Measurements from ENCODE around the gene SEH1L. TPM values are rescaled to one million over a fixed set of nuclear protein-coding genes. Genes with fewer than 3 reads are reported as not detected.
A peak's percentile ranks its signal among the peaks of the same experiment; 100 is the strongest.
"Not testable (repeated sequence)": the region's sequence is repeated elsewhere in the genome, so short reads cannot be mapped to it uniquely, and the experiment has no call there.

The SEH1L gene
- total RNA-seq, 1 donor from 2014 or later = 39.9 TPM

DNA sequence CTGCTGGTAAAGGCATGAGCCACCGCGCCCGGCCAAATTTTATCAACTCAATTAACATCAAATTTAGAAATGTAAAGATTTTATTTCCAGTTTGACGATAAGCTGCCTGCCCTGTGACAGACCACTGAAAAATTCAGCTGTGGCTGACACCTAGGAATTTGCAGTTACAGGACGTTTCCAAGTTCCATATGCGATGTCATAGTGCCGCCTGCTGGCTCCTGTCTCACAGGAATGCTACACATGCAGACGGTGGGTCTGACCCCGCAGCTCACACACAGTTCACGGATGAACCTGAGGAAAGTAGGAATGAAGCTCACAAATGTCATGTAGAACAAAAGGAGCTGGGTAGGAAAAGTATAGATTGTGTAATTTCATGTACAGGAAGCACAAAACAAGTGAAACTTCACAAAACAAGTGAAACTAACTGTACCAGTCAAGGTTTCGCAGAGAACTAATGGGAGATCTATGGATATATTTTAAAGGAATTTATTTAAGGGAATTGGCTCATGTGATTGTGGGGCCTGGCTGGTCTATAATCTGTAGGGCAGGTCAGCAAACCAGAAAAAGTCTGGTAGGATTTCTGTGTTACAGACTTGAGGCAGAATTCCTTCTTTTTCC lies 13.2 kb upstream of the SEH1L start:
- FAIRE-seq (no peak), DNase-seq (ENCODE audit: low spot score in 2 of 2) (peak; percentile 48 to 68)

DNA sequence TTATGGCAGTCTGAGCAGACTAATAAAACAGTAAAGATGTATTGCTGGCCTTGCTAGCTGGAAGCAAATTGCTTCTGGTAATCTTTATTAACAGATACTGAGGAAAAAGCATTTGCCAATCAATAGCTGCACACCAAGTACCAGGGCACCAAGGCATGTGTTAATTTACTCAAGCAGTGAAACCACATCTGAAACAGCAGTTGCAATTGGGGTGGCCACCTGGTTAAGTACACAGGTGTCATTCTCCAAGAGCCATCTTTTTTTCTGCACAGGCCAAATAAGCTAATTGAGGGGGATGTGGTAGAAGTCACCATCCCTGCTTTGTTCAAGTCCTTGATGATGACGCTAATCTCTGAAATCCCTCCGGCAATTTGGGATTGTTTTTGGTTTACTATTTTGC lies 8.6 kb upstream of the SEH1L start:
- FAIRE-seq = no peak

DNA sequence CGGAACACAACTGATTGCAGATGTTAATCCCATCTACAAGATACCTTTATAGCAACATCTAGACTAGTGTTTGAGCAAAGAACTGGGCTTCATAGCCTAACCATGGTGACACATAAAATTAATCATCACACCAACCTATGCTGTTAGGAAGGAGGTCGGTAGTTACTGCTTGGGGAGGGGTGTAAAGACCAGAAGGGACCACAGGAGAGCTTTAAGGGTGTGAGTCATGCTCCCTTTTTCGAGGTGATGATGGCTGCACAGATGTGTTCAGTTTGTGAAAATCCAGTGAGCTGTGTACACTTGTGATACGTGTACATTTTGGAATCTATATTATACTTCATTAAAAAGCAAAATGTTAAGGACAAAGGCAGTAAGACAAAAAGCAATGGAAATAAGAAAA lies 4.6 kb upstream of the SEH1L start:
- DNase-seq (ENCODE audit: low spot score in 2 of 2) (no peak), FAIRE-seq (no peak)

More for the DNA sequence above, 8.6 kb upstream of the SEH1L start:
- DNase-seq (ENCODE audit: low spot score in 2 of 2) = no peak

DNA sequence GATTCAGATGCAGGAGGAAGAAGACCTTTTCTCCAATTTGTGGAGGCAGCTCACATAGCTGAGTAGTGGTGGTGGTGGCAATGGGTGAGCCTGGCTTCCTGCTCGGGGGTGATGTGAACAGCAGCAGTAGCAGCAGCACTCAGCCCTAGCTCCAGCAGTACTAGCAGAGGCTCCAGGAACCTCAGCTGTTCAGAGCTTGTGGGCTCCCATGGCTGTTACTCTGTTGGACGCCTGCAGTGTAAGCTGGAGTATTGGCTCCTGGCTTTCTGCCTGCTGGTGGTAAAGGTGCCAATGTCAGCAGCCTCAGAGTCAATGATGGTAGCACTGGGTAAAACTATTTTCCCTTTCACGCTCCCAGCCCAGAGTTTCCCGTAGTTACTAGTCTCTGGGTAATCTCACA lies 3.1 kb upstream of the SEH1L start:
- no peak for FAIRE-seq
- DNase-seq (ENCODE audit: low spot score in 2 of 2) = no peak

DNA sequence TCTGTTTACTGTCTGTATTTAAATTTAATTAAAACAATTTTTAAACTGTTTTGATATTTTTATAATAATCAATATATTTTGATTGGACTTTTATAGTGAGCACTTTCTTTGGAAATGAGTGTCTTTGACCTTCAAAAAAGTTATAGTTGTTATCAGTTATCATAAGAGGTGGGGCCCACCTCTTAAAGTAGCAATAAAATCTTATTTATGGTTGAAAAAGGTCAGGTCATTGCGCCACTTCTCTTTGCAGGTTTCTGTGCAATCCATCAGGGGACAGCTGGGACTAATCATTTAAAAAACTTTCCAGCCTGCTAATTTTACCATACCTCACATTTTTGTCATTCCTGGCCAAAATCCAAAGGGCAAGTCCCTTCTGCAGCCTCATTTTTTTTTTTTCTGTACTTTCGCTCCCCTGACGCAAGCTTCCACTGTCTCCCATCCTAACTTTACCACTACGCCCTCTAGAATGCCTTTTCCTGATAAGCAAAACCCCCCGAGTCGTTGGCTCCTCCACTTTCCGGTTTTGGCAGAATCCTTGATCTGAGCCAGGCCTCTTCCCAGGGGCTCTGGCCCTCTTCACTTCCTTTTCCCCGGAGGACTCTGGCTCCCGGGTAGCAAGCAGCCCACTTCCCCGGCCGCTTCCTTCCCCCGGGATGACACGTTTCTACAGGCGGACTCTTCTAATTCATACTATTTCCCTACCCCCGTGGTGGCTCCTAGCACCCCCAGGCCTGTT lies 1.1 kb upstream of the SEH1L start:
- FAIRE-seq = no peak
- no peak for DNase-seq (ENCODE audit: low spot score in 2 of 2)

DNA sequence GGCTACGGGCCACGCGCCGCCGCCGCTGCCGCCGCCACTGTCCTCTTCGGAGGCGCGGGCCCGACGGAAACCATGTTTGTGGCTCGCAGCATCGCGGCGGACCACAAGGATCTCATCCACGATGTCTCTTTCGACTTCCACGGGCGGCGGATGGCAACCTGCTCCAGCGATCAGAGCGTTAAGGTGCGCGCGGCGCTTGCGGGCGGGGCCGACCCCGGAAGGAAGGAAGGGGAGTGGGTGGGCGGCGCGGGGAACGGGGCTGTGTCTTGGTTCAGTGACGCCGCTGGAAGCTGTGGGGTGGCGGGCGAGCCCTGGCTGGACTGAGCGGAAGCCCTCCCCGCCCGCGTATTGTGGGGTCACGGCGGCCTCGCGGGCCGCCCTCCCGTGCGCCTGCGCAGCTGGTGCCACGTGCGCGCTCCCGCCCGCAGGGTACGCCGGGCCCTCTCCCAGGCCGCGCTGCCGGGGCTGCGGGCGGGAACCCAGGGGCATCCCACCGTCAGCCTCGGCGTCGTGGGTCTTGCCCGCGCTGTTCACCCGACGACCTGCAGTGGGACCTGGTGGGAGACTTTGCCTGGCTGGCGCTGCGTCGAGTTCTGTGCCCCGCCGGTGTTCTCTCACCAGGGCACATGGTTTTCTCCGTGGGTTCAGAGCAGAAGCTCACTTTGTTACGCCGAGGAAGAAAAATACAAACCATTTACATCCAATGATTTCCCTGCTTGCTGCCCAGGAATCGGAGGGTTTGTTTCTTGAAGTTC lies 416 bp downstream of the SEH1L start:
- DNase-seq (ENCODE audit: low spot score in 2 of 2) (peak; percentile 82 to 88), FAIRE-seq (no peak)

DNA sequence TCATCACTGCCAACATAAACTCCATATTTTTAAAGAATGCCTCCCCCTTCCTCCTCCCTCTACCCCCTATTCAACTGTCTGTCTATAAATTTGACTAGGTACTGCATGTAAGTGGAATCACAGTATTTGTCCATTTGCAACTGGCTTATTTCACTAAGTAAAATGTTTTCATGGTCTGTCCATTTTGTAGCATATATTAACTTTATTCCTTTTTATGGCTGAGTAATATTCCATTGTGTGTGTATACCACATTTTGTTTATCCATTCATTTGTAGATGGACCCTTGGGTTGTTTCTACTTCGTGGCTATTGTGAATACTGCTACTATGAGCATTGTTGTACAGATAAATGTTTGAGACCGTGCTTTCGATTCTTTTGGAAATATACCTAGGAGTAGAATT lies 10.7 kb downstream of the SEH1L start:
- no peak for FAIRE-seq
- no peak for DNase-seq (ENCODE audit: low spot score in 2 of 2)

DNA sequence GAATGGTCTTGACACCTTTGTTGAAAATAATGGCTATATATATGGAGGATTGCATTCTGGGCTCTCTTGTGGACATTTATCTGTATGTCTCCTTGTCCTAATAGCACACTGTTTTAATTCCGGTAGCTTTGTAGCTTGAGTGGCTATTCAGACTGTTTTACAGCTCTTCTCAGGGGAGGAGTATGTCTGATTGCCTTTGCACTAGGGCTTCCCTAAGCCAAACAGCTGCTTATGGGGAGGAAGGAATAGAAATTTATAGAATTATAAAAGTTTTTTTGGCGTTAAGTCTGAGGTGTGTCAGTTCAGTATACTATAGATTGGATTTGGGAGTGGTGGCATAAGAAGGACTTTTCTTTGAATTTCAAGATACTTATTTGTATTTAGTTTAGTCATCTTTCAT lies 12.6 kb downstream of the SEH1L start:
- no peak for FAIRE-seq

DNA sequence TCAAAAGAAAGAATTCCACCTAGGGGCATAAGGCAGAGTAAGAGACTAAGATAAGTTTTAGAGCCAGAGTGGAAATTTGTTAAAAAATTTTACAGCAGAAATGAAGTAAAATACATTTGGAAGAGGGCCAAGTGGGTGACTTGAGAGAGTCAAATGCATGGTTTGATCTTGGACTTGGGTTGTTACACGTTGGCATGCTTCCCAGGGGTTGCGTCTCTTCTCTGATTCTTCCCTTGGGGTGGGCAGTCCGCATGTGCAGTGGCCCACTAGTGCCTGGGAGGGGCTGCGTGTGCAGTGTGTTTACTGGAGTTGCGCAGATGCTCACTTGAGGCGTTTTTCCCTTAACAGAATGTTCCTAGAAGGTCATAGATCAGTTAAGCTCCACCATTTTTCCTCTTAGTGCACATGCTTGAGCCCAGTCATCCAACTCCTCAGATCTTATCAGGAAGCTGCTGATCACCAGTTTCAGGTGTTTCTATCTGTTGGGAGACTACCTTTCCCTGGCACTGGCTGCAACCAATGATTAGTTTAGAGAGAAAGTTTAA lies 13.1 kb downstream of the SEH1L start:
- FAIRE-seq (no peak), DNase-seq (ENCODE audit: low spot score in 2 of 2) (no peak)

More for the DNA sequence above, 12.6 kb downstream of the SEH1L start:
- DNase-seq (ENCODE audit: low spot score in 2 of 2) = no peak

DNA sequence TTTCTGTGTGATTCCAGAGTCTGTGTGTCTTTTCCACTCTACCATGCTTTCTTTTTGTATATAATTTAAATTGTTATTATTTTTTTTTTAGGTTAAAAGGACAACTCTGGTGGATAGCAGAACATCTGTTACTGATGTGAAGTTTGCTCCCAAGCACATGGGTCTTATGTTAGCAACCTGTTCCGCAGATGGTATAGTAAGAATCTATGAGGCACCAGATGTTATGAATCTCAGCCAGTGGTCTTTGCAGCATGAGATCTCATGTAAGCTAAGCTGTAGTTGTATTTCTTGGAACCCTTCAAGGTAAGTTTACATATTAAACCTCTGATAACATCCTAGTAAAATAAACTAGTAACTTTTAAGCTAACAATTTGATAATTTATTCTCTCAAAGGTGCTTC lies 15.3 kb downstream of the SEH1L start:
- FAIRE-seq = no peak

DNA sequence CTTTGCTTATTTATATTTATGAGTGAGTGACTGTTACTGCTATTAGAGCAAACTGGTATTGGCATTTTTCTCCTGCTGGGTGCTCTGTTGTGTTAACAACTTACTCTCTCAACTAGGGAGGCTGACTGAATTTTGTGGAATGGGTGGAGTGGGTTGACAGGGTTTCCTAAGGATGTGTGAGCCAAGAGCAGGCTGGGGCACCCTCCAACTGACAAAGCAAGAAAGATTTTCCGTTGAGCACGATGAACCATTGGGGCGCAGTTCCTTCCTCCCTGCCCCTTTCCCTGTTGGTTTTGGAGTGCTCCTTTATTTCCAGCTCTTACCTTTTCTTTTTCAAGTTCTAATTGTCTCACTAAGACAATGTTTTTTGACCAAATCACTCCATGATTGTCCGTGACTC lies 20.3 kb downstream of the SEH1L start:
- no peak for DNase-seq (ENCODE audit: low spot score in 2 of 2)
- FAIRE-seq = no peak

More for the DNA sequence above, 15.3 kb downstream of the SEH1L start:
- DNase-seq (ENCODE audit: low spot score in 2 of 2) = no peak

DNA sequence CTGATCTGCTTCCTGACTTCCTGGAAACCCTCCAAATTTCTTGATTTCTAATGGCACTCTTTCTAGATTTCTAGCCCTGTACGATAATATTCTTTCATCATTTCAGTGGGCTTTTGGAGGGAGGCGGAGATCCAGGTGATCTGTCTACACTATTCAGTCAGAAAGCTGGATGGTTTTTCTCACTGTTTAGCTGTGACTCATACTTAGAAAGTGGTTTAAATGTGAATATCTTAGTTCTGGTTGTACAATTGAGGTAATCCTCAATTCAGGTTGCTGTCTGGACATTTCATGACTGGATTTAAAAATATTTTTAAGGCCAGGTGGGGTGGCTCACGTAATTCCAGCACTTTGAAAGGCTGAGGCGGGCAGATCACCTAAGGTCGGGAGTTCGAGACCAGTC lies 20.8 kb downstream of the SEH1L start:
- DNase-seq (ENCODE audit: low spot score in 2 of 2) = no peak

DNA sequence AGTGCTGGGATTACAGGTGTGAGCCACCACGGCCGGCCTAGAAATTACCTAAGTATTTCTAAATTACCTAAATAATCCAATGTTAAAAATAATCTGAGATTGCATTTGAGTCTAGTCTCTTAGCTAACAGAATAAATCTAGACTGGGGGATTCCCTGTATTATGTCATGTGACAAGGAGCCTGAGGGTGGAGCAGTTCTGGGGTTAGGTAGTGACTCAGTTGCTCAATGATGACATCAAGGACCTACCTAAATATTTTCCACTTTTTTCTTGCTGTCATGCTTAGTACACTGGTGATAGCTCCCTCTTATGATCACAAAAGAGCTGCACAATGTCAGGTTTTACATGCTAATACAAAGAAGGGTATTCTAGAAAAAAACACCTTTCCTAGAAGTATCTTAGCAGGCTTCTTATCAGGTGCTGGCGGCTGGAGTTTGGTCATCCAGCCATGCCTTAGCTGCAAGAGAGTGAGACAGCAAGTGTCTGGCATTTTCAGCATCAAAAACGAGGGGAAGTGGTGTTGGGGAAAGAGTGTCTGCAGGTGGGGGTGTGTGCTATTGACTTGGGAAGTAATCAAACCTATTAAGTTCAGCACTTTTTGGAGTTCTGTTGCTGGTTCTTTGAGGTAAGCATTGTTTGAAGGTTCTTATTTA lies 25.9 kb downstream of the SEH1L start:
- FAIRE-seq = no peak
- DNase-seq (ENCODE audit: low spot score in 2 of 2) = no peak

More for the DNA sequence above, 20.8 kb downstream of the SEH1L start:
- FAIRE-seq = no peak

DNA sequence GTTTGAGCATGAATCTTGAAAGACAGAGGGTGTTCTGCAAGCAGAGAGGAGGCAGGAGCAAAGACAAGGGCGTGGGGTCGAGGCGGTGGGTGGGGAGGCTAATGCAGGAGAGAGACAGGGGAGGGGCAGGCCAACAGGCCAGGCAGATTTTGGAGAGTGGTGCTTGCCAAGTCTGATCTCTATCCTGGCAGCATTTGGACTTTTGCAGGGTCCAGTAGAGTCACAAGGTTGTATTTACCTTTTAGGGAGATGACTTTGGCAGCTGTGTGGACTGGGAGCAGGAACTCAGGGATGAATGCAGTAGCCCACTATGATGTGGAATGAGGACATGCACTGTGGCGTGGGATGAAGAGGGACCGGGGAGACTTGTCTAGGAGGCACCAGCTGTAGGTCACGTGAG lies 27.7 kb downstream of the SEH1L start:
- no peak for DNase-seq (ENCODE audit: low spot score in 2 of 2)

DNA sequence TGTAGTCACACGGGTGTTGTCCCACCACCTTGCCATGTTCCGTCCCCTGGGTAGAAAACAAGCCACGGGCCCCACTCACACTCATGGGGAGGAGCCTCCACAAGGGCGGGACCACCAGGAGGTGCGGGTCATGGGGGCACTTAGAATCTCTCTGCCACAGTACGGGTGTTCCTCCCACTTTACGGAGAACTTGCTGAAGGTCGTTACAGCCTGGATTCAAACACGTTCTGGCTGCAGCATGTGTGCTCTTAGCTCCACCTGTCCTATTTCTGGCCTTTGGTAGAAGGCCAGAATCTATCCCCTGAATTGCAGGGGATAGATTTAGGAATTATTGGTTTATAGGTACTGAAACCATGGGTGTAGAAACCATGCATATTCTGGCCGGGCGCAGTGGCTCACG lies 28.5 kb downstream of the SEH1L start:
- FAIRE-seq (no peak), DNase-seq (ENCODE audit: low spot score in 2 of 2) (no peak)

More for the DNA sequence above, 27.7 kb downstream of the SEH1L start:
- no peak for FAIRE-seq

DNA sequence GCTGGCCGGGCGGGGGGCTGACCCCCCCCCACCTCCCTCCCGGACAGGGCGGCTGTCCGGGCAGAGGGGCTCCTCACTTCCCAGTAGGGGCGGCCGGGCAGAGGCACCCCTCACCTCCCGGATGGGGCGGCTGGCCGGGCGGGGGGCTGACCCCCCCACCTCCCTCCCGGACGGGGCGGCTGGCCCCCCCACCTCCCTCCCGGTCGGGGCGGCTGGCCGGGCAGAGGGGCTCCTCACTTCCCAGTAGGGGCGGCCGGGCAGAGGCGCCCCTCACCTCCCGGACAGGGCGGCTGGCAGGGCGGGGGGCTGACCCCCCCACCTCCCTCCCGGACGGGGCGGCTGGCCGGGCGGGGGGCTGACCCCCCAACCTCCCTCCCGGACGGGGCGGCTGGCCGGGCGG lies 32.3 kb downstream of the SEH1L start:
- FAIRE-seq = not testable (repeated sequence)

DNA sequence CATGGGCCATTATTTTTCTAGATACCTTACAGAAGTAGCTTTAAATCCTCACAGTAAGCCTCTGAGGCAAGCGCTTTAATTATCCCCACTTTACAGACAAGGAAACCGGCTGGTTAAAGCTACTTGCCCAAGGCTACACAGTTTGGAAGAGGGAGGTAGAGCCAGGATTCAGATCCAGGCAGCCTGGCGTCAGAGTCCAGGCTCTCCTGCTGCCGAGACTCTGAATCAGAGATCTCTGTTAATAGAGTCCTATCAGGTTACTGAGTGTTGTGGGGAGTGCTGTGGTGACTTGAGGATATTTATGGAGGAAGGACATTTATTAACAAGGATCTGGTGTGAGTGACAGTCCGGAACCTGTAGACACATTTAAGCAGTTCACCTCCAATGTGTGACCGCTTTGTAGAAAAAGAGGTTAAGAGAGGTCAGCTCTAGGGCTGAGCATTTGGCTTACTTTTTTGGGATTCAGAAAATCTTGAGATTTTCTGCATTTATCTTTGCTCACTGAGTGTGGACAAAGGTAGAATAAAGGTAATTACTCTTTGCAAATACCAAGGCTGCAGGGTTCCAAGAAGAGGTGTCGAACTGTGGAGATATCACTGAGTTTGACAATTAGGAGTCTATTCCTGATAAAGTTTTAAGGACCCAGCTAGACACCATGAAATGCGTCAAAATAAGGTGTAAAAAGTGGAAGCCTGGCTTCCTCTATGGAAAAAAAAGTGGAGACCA lies 41.7 kb downstream of the SEH1L start:
- FAIRE-seq = no peak
- no peak for DNase-seq (ENCODE audit: low spot score in 2 of 2)

More for the DNA sequence above, 32.3 kb downstream of the SEH1L start:
- not testable (repeated sequence) for DNase-seq (ENCODE audit: low spot score in 2 of 2)

DNA sequence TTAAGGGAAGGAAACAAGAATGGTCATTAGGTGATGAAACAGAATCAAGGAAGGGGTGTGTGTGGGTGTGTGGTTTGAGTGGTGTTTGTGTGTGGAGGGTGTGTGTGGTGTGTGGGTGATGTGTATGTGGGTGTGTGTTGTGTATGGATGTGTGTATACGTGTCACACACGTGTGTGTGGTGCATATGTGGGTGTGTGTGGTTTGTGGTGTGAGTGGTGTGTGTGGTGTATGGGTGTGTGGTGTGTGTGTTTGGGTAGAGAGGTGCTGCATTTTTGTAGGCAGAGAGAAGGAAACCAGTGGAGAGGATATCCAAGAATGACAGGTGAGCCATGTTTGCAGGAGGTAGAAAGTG lies 42.3 kb downstream of the SEH1L start:
- FAIRE-seq = no peak
- DNase-seq (ENCODE audit: low spot score in 2 of 2) = no peak

DNA sequence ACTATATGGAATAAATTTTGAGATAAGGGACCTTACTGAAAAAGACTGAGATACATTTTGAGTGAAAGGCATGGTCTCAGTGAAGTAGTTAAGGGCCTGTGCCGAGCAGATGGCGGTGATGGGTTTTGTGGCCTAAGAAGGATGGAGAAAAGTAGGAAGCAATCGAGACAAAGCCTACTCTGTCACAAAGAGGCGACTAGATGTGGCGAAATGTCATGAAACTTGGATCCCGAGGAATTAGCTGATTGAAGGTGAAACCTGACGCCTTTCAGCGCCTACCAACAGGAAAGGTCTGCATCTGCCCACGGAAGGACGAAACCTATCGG lies 42.8 kb downstream of the SEH1L start:
- DNase-seq (ENCODE audit: low spot score in 2 of 2) (no peak), FAIRE-seq (no peak)
